C4-2B (cell line): Measurements from ENCODE around the gene NLRP1.

ENCODE experiments used
- ZFX ChIP-seq: fragments of 450-650 bp; IDR thresholded peaks from 2 replicates; pipeline ENCODE4 v1.6.1; 2017
- TF ChIP-seq, protein P1 (sequence below): fragments of 450-650 bp; conservative IDR thresholded peaks from 2 replicates; pipeline ENCODE4 v1.5.1; 2017; ENCODE audit warnings: mild to moderate bottlenecking

DNA sequence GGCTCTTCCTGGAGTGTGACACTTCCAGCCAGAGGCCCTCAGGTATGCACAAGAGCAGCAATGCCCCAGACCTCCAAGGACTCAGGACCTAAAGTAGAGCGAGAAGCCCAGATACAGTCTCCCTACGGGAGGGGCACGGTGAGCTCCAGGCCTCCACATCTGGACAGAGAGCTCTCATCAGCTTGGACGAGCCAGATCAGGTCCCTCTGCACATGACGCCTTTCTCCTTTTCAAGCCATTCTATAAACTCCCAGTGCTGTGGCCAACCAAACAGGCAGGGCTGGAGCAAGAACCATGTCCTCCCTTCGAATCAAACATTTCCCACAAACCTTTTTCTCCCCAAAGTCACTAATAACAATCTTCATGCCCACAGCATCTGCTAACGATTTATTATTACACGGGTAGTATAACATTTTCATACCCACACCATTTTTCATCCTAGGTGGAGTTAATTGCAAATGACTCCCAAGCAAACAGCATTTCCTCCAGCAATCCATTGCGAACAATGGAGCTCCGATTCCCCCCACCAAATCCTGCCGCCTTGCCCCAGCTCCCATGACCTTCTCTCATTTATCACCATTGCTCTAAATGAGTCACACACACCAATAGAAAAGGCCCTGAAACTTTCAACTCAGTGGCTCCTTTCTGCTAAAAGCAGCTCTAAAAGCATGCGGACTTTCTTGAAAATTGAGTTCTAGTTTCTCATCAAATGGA is 24.2 kb upstream of the NLRP1 start:
- TF ChIP-seq, protein P1, sequence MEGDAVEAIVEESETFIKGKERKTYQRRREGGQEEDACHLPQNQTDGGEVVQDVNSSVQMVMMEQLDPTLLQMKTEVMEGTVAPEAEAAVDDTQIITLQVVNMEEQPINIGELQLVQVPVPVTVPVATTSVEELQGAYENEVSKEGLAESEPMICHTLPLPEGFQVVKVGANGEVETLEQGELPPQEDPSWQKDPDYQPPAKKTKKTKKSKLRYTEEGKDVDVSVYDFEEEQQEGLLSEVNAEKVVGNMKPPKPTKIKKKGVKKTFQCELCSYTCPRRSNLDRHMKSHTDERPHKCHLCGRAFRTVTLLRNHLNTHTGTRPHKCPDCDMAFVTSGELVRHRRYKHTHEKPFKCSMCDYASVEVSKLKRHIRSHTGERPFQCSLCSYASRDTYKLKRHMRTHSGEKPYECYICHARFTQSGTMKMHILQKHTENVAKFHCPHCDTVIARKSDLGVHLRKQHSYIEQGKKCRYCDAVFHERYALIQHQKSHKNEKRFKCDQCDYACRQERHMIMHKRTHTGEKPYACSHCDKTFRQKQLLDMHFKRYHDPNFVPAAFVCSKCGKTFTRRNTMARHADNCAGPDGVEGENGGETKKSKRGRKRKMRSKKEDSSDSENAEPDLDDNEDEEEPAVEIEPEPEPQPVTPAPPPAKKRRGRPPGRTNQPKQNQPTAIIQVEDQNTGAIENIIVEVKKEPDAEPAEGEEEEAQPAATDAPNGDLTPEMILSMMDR: no peak
- no peak for TF ChIP-seq ZFX
